Measurements from ENCODE around the gene PPP6R2.

The PPP6R2 gene

GRCh38 chr22:50464451-50464850 lies 121.3 kb downstream of the PPP6R2 start:
- no peak overlapping the region for H3K4me3 ChIP-seq (ENCODE audit: low read depth, low read length)
- DNase-seq (ENCODE audit: low read depth) = no peak
- TF ChIP-seq POLR2A (IDR thresholded peaks at IDR 0.05; ENCODE audit: extremely low read depth, insufficient read length) (no peak), CTCF (IDR thresholded peaks at IDR 0.05; ENCODE audit: low read depth, low read length) (no peak), MYC (IDR thresholded peaks at IDR 0.05; ENCODE audit: low read depth, low read length) (no peak), MAX (IDR thresholded peaks at IDR 0.05; ENCODE audit: low read depth, low read length) (no peak)

- TF ChIP-seq CTCF (IDR thresholded peaks at IDR 0.05; ENCODE audit: low read depth, low read length) (no peak), MAX (IDR thresholded peaks at IDR 0.05; ENCODE audit: low read depth, low read length) (no peak), POLR2A (IDR thresholded peaks at IDR 0.05; ENCODE audit: extremely low read depth, insufficient read length) (no peak), MYC (IDR thresholded peaks at IDR 0.05; ENCODE audit: low read depth, low read length) (no peak)
- DNase-seq (ENCODE audit: low read depth) = no peak
- no peak overlapping the region for H3K4me3 ChIP-seq (ENCODE audit: low read depth, low read length)
Measured at GRCh38 chr22:50465066-50465930, 122.2 kb downstream of the PPP6R2 start.

GRCh38 chr22:50467341-50467740 lies 124.2 kb downstream of the PPP6R2 start:
- no peak overlapping the region for H3K4me3 ChIP-seq (ENCODE audit: low read depth, low read length)
- DNase-seq (ENCODE audit: low read depth) = no peak
- TF ChIP-seq CTCF (IDR thresholded peaks at IDR 0.05; ENCODE audit: low read depth, low read length) (no peak), POLR2A (IDR thresholded peaks at IDR 0.05; ENCODE audit: extremely low read depth, insufficient read length) (no peak), MAX (IDR thresholded peaks at IDR 0.05; ENCODE audit: low read depth, low read length) (no peak), MYC (IDR thresholded peaks at IDR 0.05; ENCODE audit: low read depth, low read length) (no peak)

- TF ChIP-seq MAX (IDR thresholded peaks at IDR 0.05; ENCODE audit: low read depth, low read length) = no peak
- no peak for TF ChIP-seq CTCF (IDR thresholded peaks at IDR 0.05; ENCODE audit: low read depth, low read length)
- TF ChIP-seq POLR2A (IDR thresholded peaks at IDR 0.05; ENCODE audit: extremely low read depth, insufficient read length) = no peak
- TF ChIP-seq MYC (IDR thresholded peaks at IDR 0.05; ENCODE audit: low read depth, low read length) = no peak
- DNase-seq (ENCODE audit: low read depth) = no peak
- no peak overlapping the region for H3K4me3 ChIP-seq (ENCODE audit: low read depth, low read length)
Measured at GRCh38 chr22:50467773-50468440, 124.8 kb downstream of the PPP6R2 start.

- TF ChIP-seq CTCF (IDR thresholded peaks at IDR 0.05; ENCODE audit: low read depth, low read length) = no peak
- no peak for TF ChIP-seq MAX (IDR thresholded peaks at IDR 0.05; ENCODE audit: low read depth, low read length)
- TF ChIP-seq POLR2A (IDR thresholded peaks at IDR 0.05; ENCODE audit: extremely low read depth, insufficient read length) = no peak
- no peak for TF ChIP-seq MYC (IDR thresholded peaks at IDR 0.05; ENCODE audit: low read depth, low read length)
- H3K4me3 ChIP-seq (ENCODE audit: low read depth, low read length) = no peak overlapping the region
- DNase-seq (ENCODE audit: low read depth) = no peak
Measured at GRCh38 chr22:50468626-50469025, 125.5 kb downstream of the PPP6R2 start.

Data from NB4 (cell line).